ENCODE data around the gene C8G. TPM values are rescaled to one million over a fixed set of nuclear protein-coding genes. Genes with fewer than 3 reads are reported as not detected.

The C8G gene
- total RNA-seq, 1 donor from 2014 or later: 1.7 TPM

DNA sequence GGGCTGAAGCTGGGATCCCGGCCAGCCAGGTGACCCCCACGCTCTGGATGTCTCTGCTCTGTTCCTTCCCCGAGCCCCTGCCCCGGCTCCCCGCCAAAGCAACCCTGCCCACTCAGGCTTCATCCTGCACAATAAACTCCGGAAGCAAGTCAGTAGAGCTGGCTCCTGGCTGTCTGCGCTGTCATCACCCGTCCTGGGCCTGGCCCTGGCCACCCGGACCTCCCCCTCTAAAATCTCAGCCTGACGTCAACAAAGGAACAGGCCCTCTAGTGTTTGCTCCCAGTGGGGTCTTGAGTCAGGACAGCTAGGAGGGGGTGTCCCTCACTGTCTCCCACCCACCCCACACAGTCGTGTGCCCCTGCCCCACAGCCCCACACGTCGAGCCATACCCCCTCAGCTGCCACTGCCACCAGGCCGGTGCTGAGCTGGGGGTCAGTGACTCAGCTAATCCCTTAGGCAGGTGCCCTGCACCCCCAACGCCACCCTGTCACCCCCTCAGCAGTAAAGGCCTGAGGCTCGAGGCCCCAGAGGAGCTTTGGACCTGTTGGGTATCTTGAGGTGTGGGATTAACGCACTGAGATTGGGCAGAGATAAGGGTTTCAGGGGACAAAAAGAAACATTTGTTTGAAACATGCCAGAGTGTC, 36.7 kb downstream of the C8G start:
- H3K27me3 Mint-ChIP-seq (ENCODE audit: unreplicated experiment): no peaks in the 10 kb centered on the region
- no peak for DNase-seq (ENCODE audit: extremely low spot score, unreplicated experiment)
- H3K36me3 Mint-ChIP-seq (ENCODE audit: unreplicated experiment): no peaks in the 10 kb centered on the region
- H3K27ac Mint-ChIP-seq (ENCODE audit: unreplicated experiment): no peak overlapping the region
- H3K4me3 Mint-ChIP-seq (ENCODE audit: unreplicated experiment): no peak overlapping the region
- no peaks in the 10 kb centered on the region for H3K4me1 Mint-ChIP-seq (ENCODE audit: unreplicated experiment)
- H3K9me3 Mint-ChIP-seq (ENCODE audit: unreplicated experiment): no peaks in the 10 kb centered on the region
- no peak for TF ChIP-seq CTCF (IDR thresholded peaks at IDR 0.05)

DNA sequence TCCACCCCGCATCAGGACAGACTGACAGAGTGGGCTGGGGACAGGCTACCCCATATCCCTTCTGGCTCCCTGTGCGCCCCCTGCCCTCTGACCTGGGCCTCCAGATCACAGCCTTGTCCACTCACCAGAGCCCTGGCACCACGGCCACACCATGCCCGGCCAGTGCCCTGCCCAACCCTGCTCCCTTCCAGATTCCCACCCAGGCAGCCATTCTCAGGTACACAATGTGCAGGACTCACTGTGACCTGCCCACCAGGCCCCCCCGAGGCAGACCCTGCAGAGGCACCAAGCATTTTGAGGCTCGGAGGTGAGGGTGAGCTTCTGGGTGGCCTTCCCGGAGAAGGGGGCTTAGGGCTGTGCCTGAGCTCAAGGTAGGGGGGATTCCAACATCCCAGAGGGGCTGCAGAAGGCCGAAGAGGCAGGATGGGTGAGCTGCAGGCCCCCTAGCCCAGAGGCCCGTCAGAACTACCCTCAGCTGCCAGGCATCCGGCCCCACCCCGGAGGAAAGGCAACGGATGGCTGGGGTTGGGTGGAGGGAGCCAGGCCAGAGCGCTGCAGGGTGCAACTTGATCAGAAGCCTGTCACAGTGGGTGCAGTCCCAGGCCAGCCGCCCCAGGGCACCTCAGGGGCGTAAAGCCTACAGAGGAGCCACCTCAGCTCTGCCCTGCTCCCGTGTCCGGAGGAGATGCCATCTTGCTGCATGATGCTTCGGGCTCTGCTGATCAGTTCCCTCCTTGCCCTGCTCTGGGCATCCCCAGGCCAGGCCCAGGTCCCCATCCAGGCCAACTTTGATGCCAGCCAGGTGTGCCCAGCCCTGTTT, 37.4 kb downstream of the C8G start, which contains the start of gene LCNL1:
TSS of gene LCNL1 (plus strand) at position 762 of the 820 bp plus-strand sequence. CDS start 594 bp downstream, outside the sequence.
- no peak for TF ChIP-seq CTCF (IDR thresholded peaks at IDR 0.05)
- no peaks in the 10 kb centered on the region for H3K36me3 Mint-ChIP-seq (ENCODE audit: unreplicated experiment)
- H3K27ac Mint-ChIP-seq (ENCODE audit: unreplicated experiment): no peak within 1 kb of the TSS

DNA sequence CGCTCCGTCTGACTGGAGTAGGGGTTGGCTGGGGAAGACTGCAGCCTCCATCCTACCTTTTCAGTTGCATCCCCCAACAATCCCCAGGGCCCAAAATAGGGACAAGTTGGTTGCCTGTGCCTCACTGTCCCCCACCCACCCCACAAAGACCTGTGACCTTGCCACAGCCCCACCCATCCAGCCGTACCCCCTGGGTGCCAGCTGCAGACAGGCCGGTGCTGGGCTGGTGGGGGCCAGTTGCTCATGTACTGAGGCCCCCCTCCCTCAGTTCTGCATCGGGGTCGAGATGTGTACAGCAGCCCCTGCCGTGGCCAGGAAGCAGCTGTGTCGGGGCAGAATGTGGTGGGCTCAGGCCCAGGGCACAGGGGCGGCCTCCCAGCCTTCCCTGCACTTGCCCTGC, 38.1 kb downstream of the C8G start:
- no peak for TF ChIP-seq CTCF (IDR thresholded peaks at IDR 0.05)
- no peak overlapping the region for H3K4me3 Mint-ChIP-seq (ENCODE audit: unreplicated experiment)
- H3K4me1 Mint-ChIP-seq (ENCODE audit: unreplicated experiment): no peaks in the 10 kb centered on the region
- H3K27ac Mint-ChIP-seq (ENCODE audit: unreplicated experiment): no peak overlapping the region
- H3K36me3 Mint-ChIP-seq (ENCODE audit: unreplicated experiment): no peaks in the 10 kb centered on the region
- no peaks in the 10 kb centered on the region for H3K27me3 Mint-ChIP-seq (ENCODE audit: unreplicated experiment)
- no peak for DNase-seq (ENCODE audit: extremely low spot score, unreplicated experiment)
- H3K9me3 Mint-ChIP-seq (ENCODE audit: unreplicated experiment): no peaks in the 10 kb centered on the region

More for the DNA sequence above, 37.4 kb downstream of the C8G start, which contains the start of gene LCNL1:
- H3K4me1 Mint-ChIP-seq (ENCODE audit: unreplicated experiment): no peaks in the 10 kb centered on the region
- no peaks in the 10 kb centered on the region for H3K9me3 Mint-ChIP-seq (ENCODE audit: unreplicated experiment)
- no peak for DNase-seq (ENCODE audit: extremely low spot score, unreplicated experiment)
- H3K27me3 Mint-ChIP-seq (ENCODE audit: unreplicated experiment): no peaks in the 10 kb centered on the region
- H3K4me3 Mint-ChIP-seq (ENCODE audit: unreplicated experiment): no peak within 1 kb of the TSS

GRCh38 chr9:136983656-136984314, 38.7 kb downstream of the C8G start:
- TF ChIP-seq CTCF (IDR thresholded peaks at IDR 0.05): no peak
- H3K36me3 Mint-ChIP-seq (ENCODE audit: unreplicated experiment): no peaks in the 10 kb centered on the region
- DNase-seq (ENCODE audit: extremely low spot score, unreplicated experiment): no peak
- H3K4me1 Mint-ChIP-seq (ENCODE audit: unreplicated experiment): no peaks in the 10 kb centered on the region
- no peaks in the 10 kb centered on the region for H3K9me3 Mint-ChIP-seq (ENCODE audit: unreplicated experiment)
- H3K27ac Mint-ChIP-seq (ENCODE audit: unreplicated experiment): no peak overlapping the region
- no peak overlapping the region for H3K4me3 Mint-ChIP-seq (ENCODE audit: unreplicated experiment)
- no peaks in the 10 kb centered on the region for H3K27me3 Mint-ChIP-seq (ENCODE audit: unreplicated experiment)

Measured in osteocyte (in vitro differentiated cells).